ENCODE measurements around the gene NRXN3.

Gene NRXN3

DNA sequence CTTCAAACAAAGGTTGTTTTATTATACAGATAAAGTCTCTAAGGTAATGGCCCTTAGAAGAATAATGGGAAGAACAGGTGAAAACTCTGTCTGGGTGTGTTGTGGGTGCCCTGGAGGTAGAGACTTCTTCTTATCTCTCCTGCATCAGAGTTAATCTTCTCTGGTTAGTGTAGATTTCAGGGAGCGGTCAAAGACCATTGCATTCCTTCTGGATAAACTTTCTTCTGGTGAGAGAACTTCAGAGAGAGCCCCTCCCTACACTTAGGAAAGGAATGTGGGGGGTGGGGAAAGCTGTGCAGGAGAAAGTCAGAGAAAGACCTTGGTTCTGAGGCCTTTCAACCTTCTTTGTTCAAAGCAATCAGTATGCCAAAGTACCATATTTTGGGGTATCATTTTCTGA, 1382.6 kb downstream of the NRXN3 start:
- Mint-ChIP-seq H3K27me3 (no peaks in the 10 kb centered on the region), H3K4me1 (ENCODE audit: low read depth) (no peaks in the 10 kb centered on the region), H3K9me3 (peaks cover 11% of the 10 kb centered on the region), H3K36me3 (ENCODE audit: low read depth) (no peaks in the 10 kb centered on the region), H3K4me3 (no peak overlapping the region), H3K27ac (no peak overlapping the region)
- intact Hi-C loops (cut with micrococcal nuclease) = no loop called here

DNA sequence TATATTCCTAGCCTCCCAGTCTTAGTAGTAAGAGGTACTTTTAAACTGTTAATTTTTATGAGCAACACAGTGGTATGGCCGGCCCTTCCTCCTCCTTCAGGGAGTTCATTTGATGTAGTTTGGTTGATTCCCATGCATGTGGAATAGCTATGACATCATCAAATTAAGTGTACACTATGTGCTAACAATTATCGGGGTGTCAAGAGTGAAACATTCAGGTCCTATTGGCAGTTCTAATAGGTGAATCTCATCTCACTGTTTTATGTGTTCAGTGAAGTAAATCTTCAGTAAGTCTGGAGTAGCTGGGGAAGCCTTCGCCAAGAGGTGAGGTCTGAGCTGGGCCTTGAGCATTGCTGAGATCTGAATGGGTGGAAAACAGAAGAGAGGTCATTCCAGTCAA, 1384.6 kb downstream of the NRXN3 start:
- intact Hi-C loops (cut with micrococcal nuclease) = no loop called here
- Mint-ChIP-seq H3K27me3 (no peaks in the 10 kb centered on the region), H3K9me3 (peaks cover 18% of the 10 kb centered on the region), H3K27ac (no peak overlapping the region), H3K4me1 (ENCODE audit: low read depth) (no peaks in the 10 kb centered on the region), H3K36me3 (ENCODE audit: low read depth) (no peaks in the 10 kb centered on the region), H3K4me3 (no peak overlapping the region)

DNA sequence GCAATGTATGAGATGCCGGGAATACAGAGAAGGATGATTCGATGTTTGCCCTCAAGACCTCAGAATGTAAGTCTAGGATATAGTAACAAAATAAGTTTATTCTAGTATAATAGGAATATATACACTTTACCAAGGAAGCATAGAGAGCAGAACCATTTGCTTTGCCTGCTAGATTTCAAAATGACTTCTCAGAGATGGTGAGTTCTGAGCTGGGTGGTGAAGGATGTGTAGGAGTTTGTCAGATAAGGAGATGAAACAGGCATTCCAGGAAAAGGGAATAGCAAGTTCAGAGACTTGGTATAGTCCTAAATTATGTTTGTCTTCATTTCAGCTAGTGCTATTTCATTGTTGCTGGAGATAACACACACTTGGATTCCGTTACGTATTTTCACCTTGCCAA, 1385.3 kb downstream of the NRXN3 start:
- Mint-ChIP-seq H3K4me1 (ENCODE audit: low read depth) (no peaks in the 10 kb centered on the region), H3K36me3 (ENCODE audit: low read depth) (no peaks in the 10 kb centered on the region), H3K9me3 (peaks cover 18% of the 10 kb centered on the region), H3K4me3 (no peak overlapping the region), H3K27me3 (no peaks in the 10 kb centered on the region), H3K27ac (no peak overlapping the region)
- intact Hi-C loops (cut with micrococcal nuclease) = no loop called here

DNA sequence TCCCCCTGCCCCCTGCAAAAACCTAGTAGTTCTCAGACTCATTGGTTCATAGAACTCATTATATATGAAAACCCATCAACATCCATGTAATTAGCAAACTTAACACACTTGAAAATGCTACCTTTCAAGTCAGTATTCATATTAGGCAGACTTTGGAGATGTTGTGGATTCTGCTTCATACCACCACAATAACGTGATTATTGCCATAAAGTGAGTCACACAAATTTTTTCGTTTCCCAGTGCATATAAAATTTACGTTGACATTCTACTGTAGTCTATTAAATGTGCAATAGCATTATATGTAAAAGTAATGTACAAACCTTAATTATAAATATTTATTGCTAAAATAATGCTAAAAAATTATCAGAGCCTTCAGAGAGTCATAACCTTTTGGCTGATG, 1387.1 kb downstream of the NRXN3 start:
- Mint-ChIP-seq H3K4me1 (ENCODE audit: low read depth) (no peaks in the 10 kb centered on the region), H3K4me3 (no peak overlapping the region), H3K27me3 (no peaks in the 10 kb centered on the region), H3K36me3 (ENCODE audit: low read depth) (no peaks in the 10 kb centered on the region), H3K9me3 (peaks cover 18% of the 10 kb centered on the region), H3K27ac (no peak overlapping the region)
- intact Hi-C loops (cut with micrococcal nuclease) = no loop called here

DNA sequence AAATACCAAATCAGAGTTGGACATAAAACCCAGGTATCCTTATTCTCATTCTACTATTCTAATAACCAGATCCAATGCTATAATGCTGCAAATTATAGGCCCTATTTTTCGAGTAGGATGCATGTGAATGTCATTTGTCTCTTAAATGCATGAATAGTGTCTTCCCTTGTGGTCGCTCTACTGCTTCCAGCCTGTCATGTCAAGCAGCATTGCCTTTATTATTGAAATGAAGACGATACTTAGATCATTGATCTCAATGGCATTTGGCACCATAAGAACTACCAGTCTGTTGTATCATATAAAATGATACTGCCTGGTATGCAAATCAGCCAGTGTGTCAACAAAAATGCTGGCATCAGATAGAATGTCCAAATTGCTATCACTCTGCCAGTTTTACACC, 1392.0 kb downstream of the NRXN3 start:
- no peaks in the 10 kb centered on the region for H3K27me3 Mint-ChIP-seq
- H3K4me3 Mint-ChIP-seq = no peak overlapping the region
- H3K4me1 Mint-ChIP-seq (ENCODE audit: low read depth) = no peaks in the 10 kb centered on the region
- peaks cover 9% of the 10 kb centered on the region for H3K9me3 Mint-ChIP-seq
- intact Hi-C loops (cut with micrococcal nuclease) = no loop called here
- H3K36me3 Mint-ChIP-seq (ENCODE audit: low read depth) = no peaks in the 10 kb centered on the region
- no peak overlapping the region for H3K27ac Mint-ChIP-seq

DNA sequence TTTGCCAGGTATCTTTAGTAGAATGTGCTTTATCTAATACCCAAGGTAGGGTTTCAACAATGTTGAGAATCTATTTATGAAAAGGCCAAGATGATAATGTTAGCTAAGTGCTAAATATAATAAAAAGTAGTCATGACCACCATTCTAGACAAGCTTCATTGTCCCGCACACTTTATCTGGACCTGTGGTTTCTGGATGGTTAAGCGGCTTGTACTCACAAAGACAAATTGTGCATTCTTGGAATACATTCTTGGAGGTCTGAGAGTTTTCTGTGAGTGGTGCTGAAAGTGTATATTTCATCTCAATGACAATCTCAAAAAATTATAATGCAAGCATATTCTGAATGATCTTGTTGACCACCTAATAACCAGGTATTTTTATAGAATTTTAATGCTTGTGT, 1394.2 kb downstream of the NRXN3 start:
- Mint-ChIP-seq H3K4me1 (ENCODE audit: low read depth) (no peaks in the 10 kb centered on the region), H3K27ac (no peak overlapping the region), H3K36me3 (ENCODE audit: low read depth) (no peaks in the 10 kb centered on the region), H3K27me3 (no peaks in the 10 kb centered on the region), H3K4me3 (no peak overlapping the region), H3K9me3 (no peaks in the 10 kb centered on the region)
- intact Hi-C loops (cut with micrococcal nuclease) = no loop called here

DNA sequence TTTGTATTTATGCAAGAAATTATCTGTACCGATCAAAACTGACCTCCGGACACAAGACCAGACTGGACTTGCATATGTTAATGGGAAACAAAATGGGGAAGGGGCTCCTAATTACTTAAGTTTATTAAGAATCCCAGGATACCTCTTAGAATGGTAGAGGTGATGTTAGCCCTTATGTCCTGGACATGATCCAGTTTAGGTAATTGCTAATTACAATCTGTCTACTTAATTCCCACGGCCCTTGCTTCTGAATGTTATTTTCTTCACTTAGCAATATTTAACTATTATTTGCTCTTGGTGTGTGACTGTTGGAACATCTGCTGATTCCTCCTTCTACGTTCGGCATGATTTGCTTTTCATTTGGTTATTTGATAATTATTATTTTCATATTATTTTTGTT, 1397.1 kb downstream of the NRXN3 start:
- H3K27ac Mint-ChIP-seq = no peak overlapping the region
- H3K4me3 Mint-ChIP-seq = no peak overlapping the region
- no peaks in the 10 kb centered on the region for H3K9me3 Mint-ChIP-seq
- H3K27me3 Mint-ChIP-seq = no peaks in the 10 kb centered on the region
- H3K36me3 Mint-ChIP-seq (ENCODE audit: low read depth) = no peaks in the 10 kb centered on the region
- no peaks in the 10 kb centered on the region for H3K4me1 Mint-ChIP-seq (ENCODE audit: low read depth)
- intact Hi-C loops (cut with micrococcal nuclease) = no loop called here

DNA sequence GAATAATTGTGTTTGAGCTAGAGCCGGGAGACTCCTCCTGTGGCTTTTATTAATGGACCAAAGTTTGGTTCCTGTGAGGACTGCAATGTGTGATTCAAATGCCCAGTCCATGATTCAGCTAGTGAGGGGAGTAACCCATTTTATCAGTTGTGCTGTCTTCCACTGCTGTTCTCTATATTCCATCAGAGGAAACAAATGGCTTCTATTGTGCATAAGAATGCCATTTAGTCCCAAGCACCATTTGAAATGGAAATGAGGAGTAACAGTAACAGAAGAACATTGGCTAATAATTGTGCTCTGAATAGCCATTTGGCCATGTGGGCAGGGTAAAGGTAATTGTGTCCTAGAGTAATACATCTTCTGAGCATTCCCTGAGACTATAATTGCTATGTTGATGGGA, 1398.4 kb downstream of the NRXN3 start:
- H3K4me1 Mint-ChIP-seq (ENCODE audit: low read depth) = no peaks in the 10 kb centered on the region
- H3K9me3 Mint-ChIP-seq = no peaks in the 10 kb centered on the region
- H3K36me3 Mint-ChIP-seq (ENCODE audit: low read depth) = no peaks in the 10 kb centered on the region
- no peaks in the 10 kb centered on the region for H3K27me3 Mint-ChIP-seq
- intact Hi-C loops (cut with micrococcal nuclease) = no loop called here
- H3K27ac Mint-ChIP-seq = no peak overlapping the region
- H3K4me3 Mint-ChIP-seq = no peak overlapping the region

DNA sequence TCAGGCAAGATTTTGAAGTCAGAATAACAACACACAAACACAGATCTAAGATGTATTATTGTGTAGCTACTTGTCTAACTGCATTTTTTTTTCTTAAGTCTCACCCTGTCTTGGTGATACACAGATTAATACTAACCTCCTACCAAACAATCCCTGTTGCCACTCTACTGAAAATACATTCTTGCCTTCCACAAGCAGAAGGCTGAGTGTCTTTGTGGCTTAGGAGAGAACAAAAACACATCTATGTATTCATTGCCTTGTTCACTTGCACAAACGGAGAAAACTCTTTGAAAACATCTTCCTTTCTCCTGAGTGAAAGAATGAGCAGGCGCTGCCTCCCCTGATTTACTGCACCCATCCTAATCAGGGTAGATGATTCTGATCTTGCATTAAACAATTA, 1398.9 kb downstream of the NRXN3 start:
- H3K9me3 Mint-ChIP-seq = no peaks in the 10 kb centered on the region
- H3K27me3 Mint-ChIP-seq = no peaks in the 10 kb centered on the region
- H3K27ac Mint-ChIP-seq = no peak overlapping the region
- intact Hi-C loops (cut with micrococcal nuclease) = no loop called here
- no peak overlapping the region for H3K4me3 Mint-ChIP-seq
- no peaks in the 10 kb centered on the region for H3K4me1 Mint-ChIP-seq (ENCODE audit: low read depth)
- H3K36me3 Mint-ChIP-seq (ENCODE audit: low read depth) = no peaks in the 10 kb centered on the region

DNA sequence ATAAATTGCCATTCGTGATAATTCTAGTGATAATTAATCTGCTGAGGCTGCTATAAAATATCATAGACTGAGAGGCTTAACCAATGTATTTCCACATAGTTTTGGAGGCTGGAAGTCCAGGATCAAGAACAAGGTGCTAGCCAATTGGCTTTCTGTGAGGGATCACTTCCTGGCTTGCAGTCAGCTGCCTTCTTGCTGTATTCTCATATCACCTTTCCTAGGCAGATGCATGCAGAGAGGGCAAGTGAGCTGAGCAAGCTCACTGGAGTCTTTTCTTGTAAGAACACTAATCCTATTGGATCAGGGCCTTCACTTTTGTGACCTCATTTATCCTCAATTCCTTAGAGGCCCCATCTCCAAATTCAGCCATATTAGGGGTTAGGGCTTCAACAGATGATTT, 1400.5 kb downstream of the NRXN3 start:
- Mint-ChIP-seq H3K4me1 (ENCODE audit: low read depth) (no peaks in the 10 kb centered on the region), H3K4me3 (no peak overlapping the region), H3K9me3 (no peaks in the 10 kb centered on the region), H3K27me3 (no peaks in the 10 kb centered on the region), H3K36me3 (ENCODE audit: low read depth) (no peaks in the 10 kb centered on the region), H3K27ac (no peak overlapping the region)
- intact Hi-C loops (cut with micrococcal nuclease) = no loop called here

DNA sequence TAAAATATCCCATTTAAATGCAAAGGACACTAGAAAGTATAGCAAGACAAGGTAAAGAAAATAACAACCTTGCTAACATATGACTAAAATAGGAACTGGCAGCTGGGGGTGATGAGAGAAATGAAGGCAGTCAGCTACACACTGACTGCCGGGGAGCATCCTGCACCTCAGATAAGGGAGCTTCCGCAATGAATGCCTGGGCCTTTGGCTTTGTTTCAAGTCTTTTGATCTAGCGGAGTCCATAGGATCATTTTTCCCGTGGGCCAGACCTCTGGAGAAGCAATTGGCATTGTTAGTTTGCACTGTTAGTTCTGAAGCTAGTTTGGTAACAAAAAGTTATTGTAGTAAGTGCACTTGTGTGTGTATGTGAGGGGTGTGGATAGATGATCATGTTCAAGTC, 1401.2 kb downstream of the NRXN3 start:
- Mint-ChIP-seq H3K4me1 (ENCODE audit: low read depth) (no peaks in the 10 kb centered on the region), H3K4me3 (no peak overlapping the region), H3K36me3 (ENCODE audit: low read depth) (no peaks in the 10 kb centered on the region), H3K27me3 (no peaks in the 10 kb centered on the region), H3K9me3 (no peaks in the 10 kb centered on the region), H3K27ac (no peak overlapping the region)
- intact Hi-C loops (cut with micrococcal nuclease) = no loop called here

DNA sequence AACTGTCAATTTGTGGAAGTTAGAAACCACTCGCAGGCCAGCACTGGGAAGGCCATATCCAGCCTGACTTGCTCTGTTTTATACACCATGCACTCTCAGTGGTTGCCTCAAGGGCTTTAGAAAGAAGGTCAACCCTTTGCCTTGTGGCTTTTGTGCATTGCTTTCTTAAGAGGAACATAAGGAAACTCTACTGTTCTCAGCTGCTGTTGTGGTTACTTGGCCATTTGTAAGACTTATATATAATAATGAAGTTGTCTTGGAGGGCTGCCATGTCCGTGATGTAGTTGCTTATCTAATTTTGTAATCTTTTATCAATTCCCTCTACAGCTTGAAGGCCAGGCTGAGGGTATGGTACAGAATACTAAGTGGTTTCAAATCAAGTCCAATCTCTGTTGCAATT, 1403.3 kb downstream of the NRXN3 start:
- no peaks in the 10 kb centered on the region for H3K4me1 Mint-ChIP-seq (ENCODE audit: low read depth)
- no peak overlapping the region for H3K4me3 Mint-ChIP-seq
- no peaks in the 10 kb centered on the region for H3K9me3 Mint-ChIP-seq
- no peaks in the 10 kb centered on the region for H3K27me3 Mint-ChIP-seq
- no peak overlapping the region for H3K27ac Mint-ChIP-seq
- intact Hi-C loops (cut with micrococcal nuclease) = no loop called here
- no peaks in the 10 kb centered on the region for H3K36me3 Mint-ChIP-seq (ENCODE audit: low read depth)

DNA sequence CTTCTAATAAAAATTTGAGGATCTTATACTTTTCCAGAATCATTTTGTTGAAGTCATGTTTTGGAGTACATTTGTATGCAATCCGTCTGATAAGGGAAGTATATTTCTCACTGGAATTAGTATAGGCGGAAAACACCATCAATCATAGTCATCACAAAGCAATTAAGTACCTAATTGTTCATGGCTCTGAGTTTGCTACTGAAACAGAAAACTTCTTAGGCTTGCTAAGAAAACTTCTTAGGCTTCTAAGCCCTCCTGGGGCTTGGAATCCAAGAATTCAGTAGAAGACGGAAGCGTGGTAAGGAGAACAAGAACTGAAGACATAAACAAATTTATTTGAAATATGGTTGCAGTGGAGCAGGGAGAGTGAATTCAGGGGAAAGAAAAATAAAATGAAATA, 1404.9 kb downstream of the NRXN3 start:
- intact Hi-C loops (cut with micrococcal nuclease) = no loop called here
- no peaks in the 10 kb centered on the region for H3K9me3 Mint-ChIP-seq
- no peak overlapping the region for H3K4me3 Mint-ChIP-seq
- H3K36me3 Mint-ChIP-seq (ENCODE audit: low read depth) = no peaks in the 10 kb centered on the region
- no peaks in the 10 kb centered on the region for H3K27me3 Mint-ChIP-seq
- no peaks in the 10 kb centered on the region for H3K4me1 Mint-ChIP-seq (ENCODE audit: low read depth)
- no peak overlapping the region for H3K27ac Mint-ChIP-seq

DNA sequence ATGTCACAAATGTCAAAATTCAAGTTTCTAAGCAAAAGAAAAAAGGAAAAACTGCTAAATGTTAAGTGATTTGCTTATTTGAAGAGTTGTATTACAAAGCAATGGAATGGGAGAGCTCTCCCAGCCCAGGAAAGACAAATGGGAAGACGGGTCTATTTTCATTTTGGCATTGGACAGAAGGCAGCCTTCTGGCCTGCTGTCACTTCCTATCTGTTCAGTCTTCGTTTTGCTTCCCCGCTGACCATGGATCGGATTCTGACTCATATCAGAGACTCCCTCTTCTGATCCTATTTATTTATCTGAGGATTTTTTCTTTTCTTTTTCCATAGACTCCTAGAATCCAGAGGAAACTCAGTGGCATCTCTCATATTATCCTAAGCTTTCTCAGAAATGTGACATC, 1406.3 kb downstream of the NRXN3 start:
- Mint-ChIP-seq H3K9me3 (no peaks in the 10 kb centered on the region), H3K36me3 (ENCODE audit: low read depth) (no peaks in the 10 kb centered on the region), H3K4me3 (no peak overlapping the region), H3K27ac (no peak overlapping the region), H3K4me1 (ENCODE audit: low read depth) (no peaks in the 10 kb centered on the region), H3K27me3 (no peaks in the 10 kb centered on the region)
- intact Hi-C loops (cut with micrococcal nuclease) = no loop called here

DNA sequence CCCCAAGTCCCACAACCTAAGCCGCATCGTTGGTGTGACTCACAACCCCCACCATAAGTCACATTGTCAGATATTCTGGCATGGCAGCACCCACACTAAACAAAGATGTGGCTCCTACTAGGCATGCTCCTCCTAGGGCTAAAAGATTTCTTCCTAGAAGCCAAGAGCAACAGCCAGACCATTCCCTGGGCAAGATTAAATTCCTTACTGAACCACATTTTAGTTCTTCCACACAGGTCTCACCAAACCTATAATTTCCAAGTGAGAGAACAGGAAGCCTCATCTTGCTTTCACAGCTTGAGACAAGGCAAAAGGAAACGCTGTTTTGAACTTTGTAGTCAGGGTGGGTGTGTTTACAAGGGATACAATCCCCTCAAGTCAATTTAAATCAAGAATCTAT, 1408.3 kb downstream of the NRXN3 start:
- no peaks in the 10 kb centered on the region for H3K4me1 Mint-ChIP-seq (ENCODE audit: low read depth)
- intact Hi-C loops (cut with micrococcal nuclease) = no loop called here
- no peaks in the 10 kb centered on the region for H3K9me3 Mint-ChIP-seq
- no peaks in the 10 kb centered on the region for H3K36me3 Mint-ChIP-seq (ENCODE audit: low read depth)
- no peak overlapping the region for H3K4me3 Mint-ChIP-seq
- H3K27me3 Mint-ChIP-seq = no peaks in the 10 kb centered on the region
- no peak overlapping the region for H3K27ac Mint-ChIP-seq

DNA sequence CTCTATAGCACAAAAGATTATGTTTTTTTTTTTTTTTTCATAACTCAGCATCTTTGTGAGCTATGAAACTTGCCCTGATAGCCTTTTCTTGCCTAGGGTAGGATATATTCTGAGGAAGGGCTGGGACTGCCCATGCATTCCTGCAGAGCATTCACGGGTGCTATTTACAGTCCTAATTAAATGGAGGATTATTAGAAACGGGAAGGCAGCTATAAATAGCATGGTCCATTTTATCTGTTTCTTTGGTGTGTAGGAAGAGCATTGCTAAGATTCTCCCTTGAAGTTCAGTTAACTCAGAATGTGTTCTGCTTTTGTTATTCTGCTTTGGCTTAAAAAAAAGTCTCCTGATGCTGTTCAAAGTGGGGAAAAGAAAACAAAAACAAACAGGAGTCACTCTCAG, 1410.2 kb downstream of the NRXN3 start:
- Mint-ChIP-seq H3K27ac (no peak overlapping the region), H3K4me1 (ENCODE audit: low read depth) (no peaks in the 10 kb centered on the region), H3K27me3 (no peaks in the 10 kb centered on the region), H3K9me3 (no peaks in the 10 kb centered on the region), H3K4me3 (no peak overlapping the region), H3K36me3 (ENCODE audit: low read depth) (no peaks in the 10 kb centered on the region)
- intact Hi-C loops (cut with micrococcal nuclease) = no loop called here

All from dendritic cell treated with granulocyte-macrophage colony-stimulating factor and Interleukin-4, amounts not matched to agents 40 ng/mL and 50 ng/mL, for 4 days (primary cell).